Pancreas (tissue), 10 donors: ENCODE measurements around the gene TBC1D4. TPM values are rescaled to one million over a fixed set of nuclear protein-coding genes. Genes with fewer than 3 reads are reported as not detected.

ENCODE experiments used
- ATAC-seq, 4 donors: fragments of 200-7000 bp; cut with Tn5 transposase; one replicate each; pipeline versions ENCODE4 v1.8.0 to v1.9.1; 2020; ENCODE audit warnings: mild to moderate bottlenecking in 4 of 4, moderate library complexity in 4 of 4
- DNase-seq, 6 donors: peaks; one replicate each; pipeline ENCODE4 v3.0.0-alpha.2; 2020
- FAIRE-seq: peaks from 2 replicates; lab custom pipeline; 2012; peaks lifted over from hg19 to GRCh38; lab: Jason Lieb, UNC
- H3K27ac ChIP-seq, 4 donors: fragments of 200-600 bp; sonication (generic); 1 replicate in 3 of 4; 2 replicates in 1 of 4; pipeline versions ENCODE4 v1.5.0 to v1.8.0; 2020
- H3K27me3 ChIP-seq, 4 donors: fragments of 200-600 bp; one replicate each; pipeline ENCODE4 v1.8.0; 2021
- H3K36me3 ChIP-seq, 3 donors: fragments of 200-600 bp; sonication (generic) in 1 of 3; one replicate each; pipeline versions ENCODE4 v1.5.0 to v1.8.0; 2020 to 2021
- H3K4me1 ChIP-seq, 3 donors: fragments of 200-600 bp; one replicate each; pipeline ENCODE4 v1.8.0; 2021
- H3K4me3 ChIP-seq, 4 donors: fragments of 200-600 bp; sonication (generic) in 2 of 4; one replicate each; pipeline versions ENCODE4 v1.5.0 to v1.8.0; 2020 to 2021
- H3K9me3 ChIP-seq, 4 donors: fragments of 200-600 bp; one replicate each; pipeline ENCODE4 v1.8.0; 2021
- CTCF ChIP-seq, 4 donors: fragments of 200-600 bp; sonication (generic) in 3 of 4; IDR thresholded peaks; one replicate each; pipeline versions ENCODE4 v1.5.0 to v1.8.0; 2021; ENCODE audit warnings: antibody characterized with exemption in 4 of 4
- WGBS, 2 donors: extraction: QIAGEN DNeasy Blood & Tissue Kit; methylation state at CpG; one replicate each; pipeline ENCODE4 v1.1.7; 2013; 5-methylcytosine and 5-hydroxymethylcytosine counted together
- intact Hi-C, 3 donors: fragments of 100-400 bp; cut with DNase I; formaldehyde crosslinking; loops; one replicate each; pipeline versions ENCODE4 v1.11.1 to v1.14.2; 2022
- polyA plus RNA-seq, 2 donors: library from polyadenylated mRNA; stranded (reverse); fragments of 200-250 nt; gene quantifications; one replicate each; pipeline ENCODE4 v1.2.3, GENCODE V29; 2013
- total RNA-seq, 6 donors: library from RNA; stranded (reverse); fragmentation: NEBNext Ultra II Directional in 4 of 6; extraction: Animal tissue kit (Norgen Biotek cat#: 25700) in 4 of 6; gene quantifications; one replicate each; pipeline versions ENCODE4 v1.2.1 to v1.2.4, GENCODE V29; 2021 to 2023
- donor health status: healthy with polysubstance abuse.
- donor health status: DM: no; HTN: no; CAD: no; lungs with moderate emphysema.
- donor health status: DM: no; HTN: no; CAD: no.
- donor health status: control.
- donor health status: control.
- donor health status: Bipolar disorder and iron deficiency.
- donor health status: DM: yes; HTN: yes; CAD: no.
- donor health status: DM: no; HTN: no; CAD: no.
- donor health status: DM: no; HTN: no; CAD: no.
- donor health status: DM: yes; HTN: yes; CAD: no.

TBC1D4 gene
- total and polyA plus RNA-seq, 8 donors: 8.2 to 19.7 (median 10.5) TPM

- DNase-seq (no peak), FAIRE-seq (no peak)
- WGBS, 2 donors: 84 to 88% methylated on average over 3 of the region's 3 CpGs
Observed at GRCh38 chr13:75514080-75514995, 32.4 kb upstream of the TBC1D4 start.

GRCh38 chr13:75513271-75513670 is 31.3 kb upstream of the TBC1D4 start:
- FAIRE-seq: no peak
- ATAC-seq: peak in 1 of 4 donors; percentile 22
- no peak overlapping the region for H3K4me3 ChIP-seq
- H3K9me3 ChIP-seq: no peaks in the 10 kb centered on the region
- WGBS, 2 donors: 89% methylated on average over 5 of the region's 5 CpGs
- no peaks in the 10 kb centered on the region for H3K4me1 ChIP-seq
- intact Hi-C loops: no loop called here
- no peaks in the 10 kb centered on the region for H3K27me3 ChIP-seq
- TF ChIP-seq CTCF (IDR thresholded peaks at IDR 0.05): no peak
- no peaks in the 10 kb centered on the region for H3K36me3 ChIP-seq
- no peak for DNase-seq
- no peak overlapping the region for H3K27ac ChIP-seq

More at GRCh38 chr13:75514080-75514995, 32.4 kb upstream of the TBC1D4 start:
- Histone ChIP-seq H3K27ac (no peak overlapping the region), H3K27me3 (no peaks in the 10 kb centered on the region), H3K4me3 (no peak overlapping the region), H3K4me1 (no peaks in the 10 kb centered on the region), H3K36me3 (no peaks in the 10 kb centered on the region), H3K9me3 (no peaks in the 10 kb centered on the region)
- no peak for TF ChIP-seq CTCF (IDR thresholded peaks at IDR 0.05)
- ATAC-seq: no peak
- intact Hi-C loops: no loop called here

GRCh38 chr13:75512253-75512652 is 30.3 kb upstream of the TBC1D4 start:
- FAIRE-seq: no peak

GRCh38 chr13:75511051-75511625 is 29.2 kb upstream of the TBC1D4 start:
- 89 to 90% methylated on average over 3 of the region's 3 CpGs for WGBS, 2 donors
- FAIRE-seq (no peak), ATAC-seq (no peak), DNase-seq (no peak)
- Histone ChIP-seq H3K4me1 (no peaks in the 10 kb centered on the region), H3K4me3 (no peak overlapping the region), H3K36me3 (no peaks in the 10 kb centered on the region), H3K9me3 (no peaks in the 10 kb centered on the region), H3K27me3 (no peaks in the 10 kb centered on the region), H3K27ac (no peak overlapping the region)
- intact Hi-C loops: no loop called here
- no peak for TF ChIP-seq CTCF (IDR thresholded peaks at IDR 0.05)

More at GRCh38 chr13:75512253-75512652, 30.3 kb upstream of the TBC1D4 start:
- H3K27me3 ChIP-seq: no peaks in the 10 kb centered on the region
- no peaks in the 10 kb centered on the region for H3K4me1 ChIP-seq
- DNase-seq (no peak), ATAC-seq (peak in 2 of 4 donors; percentile 30 to 52)
- WGBS, 2 donors: 83 to 88% methylated on average over 3 of the region's 3 CpGs
- no peak overlapping the region for H3K4me3 ChIP-seq
- intact Hi-C loops: no loop called here
- TF ChIP-seq CTCF (IDR thresholded peaks at IDR 0.05): no peak
- no peak overlapping the region for H3K27ac ChIP-seq
- no peaks in the 10 kb centered on the region for H3K9me3 ChIP-seq
- no peaks in the 10 kb centered on the region for H3K36me3 ChIP-seq
